Melanocyte of skin (primary cell): ENCODE results near the gene GAGE10. TPM values are rescaled to one million over a fixed set of nuclear protein-coding genes. Genes with fewer than 3 reads are reported as not detected.

Experiments
- total RNA-seq, 2 donors: library from RNA; depleted of rRNA; stranded (reverse); fragments of >200 nt; gene quantifications; 2 replicates each; pipeline ENCODE4 v1.2.3, GENCODE V29; 2012

GAGE10 gene
- total RNA-seq, result not detected

GRCh38 chrX:49303346-49303745, at the start of gene GAGE10:
GAGE10 (plus strand) TSS chrX:49303646; CDS start chrX:49304860, 1,214 bp downstream.

GRCh38 chrX:49264460-49264859, 39.0 kb upstream of the GAGE10 start, which contains the start of gene FOXP3:
FOXP3 (minus strand) TSS chrX:49264710; CDS start chrX:49258505, 6,205 bp downstream.

GRCh38 chrX:49269767-49270248, 33.6 kb upstream of the GAGE10 start, which contains the start of gene PPP1R3F:
PPP1R3F (plus strand) TSS chrX:49269793; CDS start chrX:49269870, 77 bp downstream.

GRCh38 chrX:49321737-49322136, 18.3 kb downstream of the GAGE10 start, which contains the start of gene GAGE12J:
GAGE12J (plus strand) TSS chrX:49322037; CDS start chrX:49323194, 1,157 bp downstream.

GRCh38 chrX:49331282-49331681, 27.8 kb downstream of the GAGE10 start, which contains the start of gene GAGE13:
GAGE13 (plus strand) TSS chrX:49331582; CDS start chrX:49332738, 1,156 bp downstream.

Other genes starting within 250 kb of the GAGE10 start
- gene CCDC120, start 244.6 kb upstream of the GAGE10 start, total RNA-seq, result 1 to 10 TPM in 1 of 2 donors, under 1 TPM in 1; 0.69 to 1.3 TPM
- 1 to 10 TPM; 7.7 to 7.9 TPM for gene PRAF2, start 229.6 kb upstream of the GAGE10 start, total RNA-seq
- gene WDR45, start 223.8 kb upstream of the GAGE10 start, total RNA-seq, result 10 to 100 TPM; 44.3 to 47.8 TPM
- gene GPKOW, start 179.9 kb upstream of the GAGE10 start, total RNA-seq, result 10 to 100 TPM; 12.7 to 16.0 TPM
- 1 to 10 TPM; 1.7 to 3.1 TPM for gene MAGIX, start 140.9 kb upstream of the GAGE10 start, total RNA-seq
- gene PLP2, start 131.7 kb upstream of the GAGE10 start, total RNA-seq, result 10 to 100 TPM; 28.9 to 57.6 TPM
- 1 to 10 TPM; 5.0 to 9.6 TPM for gene PRICKLE3, start 117.3 kb upstream of the GAGE10 start, total RNA-seq
- gene SYP, start 103.5 kb upstream of the GAGE10 start, total RNA-seq, result 1 to 10 TPM; 1.3 to 2.1 TPM
- under 1 TPM in 1 of 2 donors, not detected in 1; under 0.01 TPM for gene CACNA1F, start 70.3 kb upstream of the GAGE10 start, total RNA-seq
- 10 to 100 TPM; 16.0 to 18.6 TPM for gene CCDC22, start 68.2 kb upstream of the GAGE10 start, total RNA-seq
- under 1 TPM in 1 of 2 donors, not detected in 1; 0.34 TPM for gene FOXP3, start 38.9 kb upstream of the GAGE10 start, total RNA-seq
- gene PPP1R3F, start 33.9 kb upstream of the GAGE10 start, total RNA-seq, result 1 to 10 TPM; 6.9 to 7.3 TPM
- gene GAGE12J, start 18.4 kb downstream of the GAGE10 start, total RNA-seq, result not detected
- not detected for gene GAGE13, start 27.9 kb downstream of the GAGE10 start, total RNA-seq
- gene GAGE12C, start 228.5 kb downstream of the GAGE10 start, total RNA-seq, result not detected
- not detected for gene GAGE12D, start 238.1 kb downstream of the GAGE10 start, total RNA-seq
- not detected for gene GAGE12E, start 247.6 kb downstream of the GAGE10 start, total RNA-seq